Esophagus squamous epithelium (tissue), 4 donors: ENCODE results near the gene THEM4.

Experiments used
- POLR2A ChIP-seq, 4 donors: fragments of 450-650 bp; IDR thresholded peaks; one replicate each; pipeline ENCODE4 v1.6.1; 2017; ENCODE audit warnings: antibody characterized with exemption in 4 of 4, mild to moderate bottlenecking in 4 of 4, moderate library complexity in 3 of 4
- TF ChIP-seq, protein P1 (sequence below), 6 experiments: fragments of 450-650 bp in 4 of 6; fragments of 200-600 bp in 2 of 6; sonication (generic) in 2 of 6; IDR thresholded peaks; one replicate each; pipeline ENCODE4 v1.5.1; 2016 to 2019; ENCODE audit warnings: antibody characterized with exemption in 6 of 6, mild to moderate bottlenecking in 4 of 6, moderate library complexity in 4 of 6

GRCh38 chr1:151867321-151867720, 42.0 kb downstream of the THEM4 start:
- TF ChIP-seq, protein P1, sequence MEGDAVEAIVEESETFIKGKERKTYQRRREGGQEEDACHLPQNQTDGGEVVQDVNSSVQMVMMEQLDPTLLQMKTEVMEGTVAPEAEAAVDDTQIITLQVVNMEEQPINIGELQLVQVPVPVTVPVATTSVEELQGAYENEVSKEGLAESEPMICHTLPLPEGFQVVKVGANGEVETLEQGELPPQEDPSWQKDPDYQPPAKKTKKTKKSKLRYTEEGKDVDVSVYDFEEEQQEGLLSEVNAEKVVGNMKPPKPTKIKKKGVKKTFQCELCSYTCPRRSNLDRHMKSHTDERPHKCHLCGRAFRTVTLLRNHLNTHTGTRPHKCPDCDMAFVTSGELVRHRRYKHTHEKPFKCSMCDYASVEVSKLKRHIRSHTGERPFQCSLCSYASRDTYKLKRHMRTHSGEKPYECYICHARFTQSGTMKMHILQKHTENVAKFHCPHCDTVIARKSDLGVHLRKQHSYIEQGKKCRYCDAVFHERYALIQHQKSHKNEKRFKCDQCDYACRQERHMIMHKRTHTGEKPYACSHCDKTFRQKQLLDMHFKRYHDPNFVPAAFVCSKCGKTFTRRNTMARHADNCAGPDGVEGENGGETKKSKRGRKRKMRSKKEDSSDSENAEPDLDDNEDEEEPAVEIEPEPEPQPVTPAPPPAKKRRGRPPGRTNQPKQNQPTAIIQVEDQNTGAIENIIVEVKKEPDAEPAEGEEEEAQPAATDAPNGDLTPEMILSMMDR (IDR thresholded peaks at IDR 0.05): no peak
- TF ChIP-seq POLR2A (IDR thresholded peaks at IDR 0.05): no peak
